OCI-M1 (cell line): Measurements from ENCODE around the gene CRLF1.
"Not testable (repeated sequence)": the region's sequence is repeated elsewhere in the genome, so short reads cannot be mapped to it uniquely, and the experiment has no call there.

Experiments used
- DNase-seq: peaks from one replicate; lab custom pipeline; 2025; lab: John Stamatoyannopoulos, UW

The CRLF1 gene

DNA sequence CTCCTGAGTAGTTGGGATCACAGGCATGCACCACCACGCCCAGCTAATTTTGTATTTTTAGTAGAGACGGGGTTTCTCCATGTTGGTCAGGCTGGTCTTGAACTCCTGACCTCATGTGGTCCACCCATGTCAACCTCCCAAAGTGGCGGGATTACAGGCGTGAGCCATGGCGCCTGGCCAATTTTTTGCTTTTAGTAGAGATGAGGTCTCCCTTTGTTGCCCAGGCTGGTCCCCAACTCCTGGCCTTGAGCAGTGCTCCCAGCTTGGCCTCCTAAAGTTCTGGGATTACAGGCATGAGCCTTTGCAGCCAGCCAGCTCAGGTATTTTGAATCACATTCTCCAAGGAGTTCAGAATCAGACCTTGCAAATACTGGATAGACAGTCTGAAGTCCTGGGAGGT lies 13.9 kb downstream of the CRLF1 start:
- DNase-seq, result not testable (repeated sequence)

DNA sequence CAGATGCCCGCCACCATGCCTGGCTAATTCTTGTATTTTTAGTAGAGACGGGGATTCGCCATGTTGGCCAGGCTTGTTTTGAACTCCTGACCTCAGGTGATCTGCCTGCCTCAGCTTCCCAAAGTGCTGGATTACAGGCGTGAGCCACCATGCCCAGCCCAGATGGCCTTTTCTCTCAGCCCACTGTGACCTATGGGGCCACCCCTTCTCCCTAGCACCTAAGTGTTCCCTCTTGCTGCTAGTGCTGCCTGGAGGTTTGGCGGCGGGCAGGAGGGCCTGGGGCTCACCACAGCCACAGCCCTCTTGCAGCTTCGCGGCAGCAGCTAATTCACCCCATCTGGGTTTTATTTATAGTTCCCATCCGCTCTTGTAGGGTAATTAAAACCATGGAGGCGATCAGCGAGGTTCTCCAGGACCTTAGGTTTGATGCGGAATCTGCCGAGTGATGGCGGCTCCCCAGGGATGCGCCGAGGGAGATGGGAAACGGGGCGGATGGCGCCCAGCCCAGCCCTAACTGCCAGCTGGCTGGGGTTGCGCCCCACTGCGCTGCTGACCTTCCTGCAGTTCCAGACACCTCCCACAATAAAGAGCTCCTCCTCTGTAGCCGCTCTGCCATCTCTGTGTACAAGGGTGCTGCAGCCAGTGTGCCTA lies 14.7 kb downstream of the CRLF1 start:
- no peak for DNase-seq

GRCh38 chr19:18590273-18591272 lies 16.0 kb downstream of the CRLF1 start:
- DNase-seq, result no peak

DNA sequence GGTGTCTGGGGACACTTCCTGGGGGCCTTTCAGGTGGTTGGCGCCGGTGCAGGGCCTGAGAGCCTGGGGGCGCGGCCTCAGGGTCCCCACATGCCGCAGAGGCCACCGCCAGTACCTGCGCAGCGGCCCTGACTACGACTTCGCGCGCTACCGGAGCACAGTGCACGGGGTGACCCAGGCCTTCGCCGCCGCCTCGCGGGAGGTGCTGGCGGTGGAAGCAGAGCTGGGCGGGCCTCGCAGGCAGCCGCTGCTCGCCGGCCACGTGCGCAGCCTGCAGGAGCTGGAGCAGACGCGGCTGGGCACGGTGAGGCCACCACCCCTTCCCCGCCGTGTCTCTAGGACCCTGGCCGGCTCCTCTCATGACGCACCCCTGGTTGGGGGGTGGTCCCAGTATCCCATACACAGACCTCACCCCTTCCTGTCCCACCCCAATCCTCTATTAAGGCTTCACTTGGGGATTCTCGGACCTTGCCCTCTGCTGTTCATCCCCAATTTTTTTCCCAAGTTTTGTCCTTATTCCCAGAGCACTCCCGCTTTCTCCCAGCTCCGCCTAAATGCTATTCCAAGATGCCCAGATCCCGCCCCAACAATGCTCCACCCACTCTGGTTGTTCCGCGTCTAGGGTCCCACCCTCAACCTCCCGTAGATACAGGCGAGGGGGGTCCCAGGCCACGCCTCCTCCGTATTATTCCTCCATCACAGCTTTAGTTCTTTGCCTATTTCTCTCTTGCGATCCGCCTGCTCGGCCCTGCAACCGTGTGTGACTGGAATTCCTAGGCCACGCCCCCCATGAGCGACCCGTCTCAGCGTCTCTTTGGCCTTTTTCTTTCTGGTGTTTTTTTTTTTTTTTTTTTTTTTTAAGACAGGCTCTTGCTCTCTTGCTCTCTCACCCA lies 17.0 kb downstream of the CRLF1 start:
- peak; percentile 76 for DNase-seq

DNA sequence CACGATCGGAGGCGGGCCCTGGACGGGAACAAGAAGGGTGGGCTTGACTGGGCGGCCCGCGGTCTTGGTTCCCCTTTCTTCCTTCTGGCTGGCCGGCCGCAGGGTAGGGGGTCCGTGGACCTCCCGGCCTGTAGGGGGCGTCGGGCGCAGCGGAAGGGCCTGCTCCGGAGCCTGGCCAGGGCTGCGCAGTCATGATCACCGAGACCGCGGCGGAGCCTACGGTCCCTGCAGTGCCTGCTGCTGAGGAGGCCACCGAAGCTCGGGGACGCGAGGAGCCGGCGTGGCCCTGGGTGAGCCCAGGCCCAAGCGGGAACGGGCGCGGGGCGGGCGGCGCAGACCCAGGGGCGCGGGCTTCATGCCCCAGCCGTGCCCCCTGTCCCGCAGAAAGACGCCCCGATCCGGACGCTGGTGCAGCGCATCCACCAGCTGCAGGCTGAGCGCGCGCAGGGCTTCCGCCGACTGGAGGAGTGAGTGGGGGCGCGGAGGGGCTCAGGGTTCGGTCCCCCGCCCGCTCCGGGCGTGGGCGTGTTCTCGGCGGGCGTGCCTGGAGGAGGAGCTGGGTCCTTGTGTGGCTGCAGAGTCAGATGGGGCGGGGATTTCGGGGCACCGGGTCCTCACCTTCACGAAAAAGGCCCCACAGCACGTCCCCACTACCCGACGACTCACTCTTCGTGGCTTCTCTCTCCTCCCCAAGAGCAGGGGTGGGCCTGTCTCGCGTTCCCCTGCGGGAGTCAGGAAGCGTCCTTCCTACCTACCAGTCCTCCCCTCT lies 17.8 kb downstream of the CRLF1 start, which contains the start of gene REX1BD:
TSS of gene REX1BD (plus strand) at position 188 of the 769 bp plus-strand sequence. CDS start at position 192, 4 bp downstream.
- DNase-seq, result peak; percentile 95

- DNase-seq, result no peak
Measured at GRCh38 chr19:18587962-18588610, 18.5 kb downstream of the CRLF1 start.

GRCh38 chr19:18587561-18587960 lies 19.0 kb downstream of the CRLF1 start:
- no peak for DNase-seq

DNA sequence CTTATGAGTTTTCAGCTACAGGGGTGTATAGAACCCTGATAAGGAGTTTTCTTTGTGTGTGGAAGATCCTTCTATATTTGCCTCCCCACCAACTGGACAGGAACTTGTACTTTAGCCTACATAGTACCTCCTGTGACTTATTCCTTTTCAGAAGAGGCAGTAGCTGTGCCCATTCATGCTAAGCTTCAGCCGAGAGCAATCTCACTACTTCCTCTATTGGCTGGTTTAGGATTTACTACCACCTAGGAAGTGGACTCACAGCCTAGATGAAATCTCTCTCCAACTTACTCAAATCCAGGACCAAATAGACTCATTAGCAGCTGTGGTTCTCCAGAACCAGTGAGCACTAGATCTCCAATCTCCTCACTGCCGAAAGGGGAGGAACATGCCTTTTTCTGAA lies 20.3 kb downstream of the CRLF1 start:
- peak; percentile 76 for DNase-seq

GRCh38 chr19:18580311-18580710 lies 26.3 kb downstream of the CRLF1 start:
- no peak for DNase-seq

- DNase-seq, result no peak
Measured at GRCh38 chr19:18577365-18577914, 29.2 kb downstream of the CRLF1 start.

- no peak for DNase-seq
Measured at GRCh38 chr19:18576383-18576782, 30.2 kb downstream of the CRLF1 start.

GRCh38 chr19:18574691-18575291 lies 31.8 kb downstream of the CRLF1 start:
- no peak for DNase-seq

DNA sequence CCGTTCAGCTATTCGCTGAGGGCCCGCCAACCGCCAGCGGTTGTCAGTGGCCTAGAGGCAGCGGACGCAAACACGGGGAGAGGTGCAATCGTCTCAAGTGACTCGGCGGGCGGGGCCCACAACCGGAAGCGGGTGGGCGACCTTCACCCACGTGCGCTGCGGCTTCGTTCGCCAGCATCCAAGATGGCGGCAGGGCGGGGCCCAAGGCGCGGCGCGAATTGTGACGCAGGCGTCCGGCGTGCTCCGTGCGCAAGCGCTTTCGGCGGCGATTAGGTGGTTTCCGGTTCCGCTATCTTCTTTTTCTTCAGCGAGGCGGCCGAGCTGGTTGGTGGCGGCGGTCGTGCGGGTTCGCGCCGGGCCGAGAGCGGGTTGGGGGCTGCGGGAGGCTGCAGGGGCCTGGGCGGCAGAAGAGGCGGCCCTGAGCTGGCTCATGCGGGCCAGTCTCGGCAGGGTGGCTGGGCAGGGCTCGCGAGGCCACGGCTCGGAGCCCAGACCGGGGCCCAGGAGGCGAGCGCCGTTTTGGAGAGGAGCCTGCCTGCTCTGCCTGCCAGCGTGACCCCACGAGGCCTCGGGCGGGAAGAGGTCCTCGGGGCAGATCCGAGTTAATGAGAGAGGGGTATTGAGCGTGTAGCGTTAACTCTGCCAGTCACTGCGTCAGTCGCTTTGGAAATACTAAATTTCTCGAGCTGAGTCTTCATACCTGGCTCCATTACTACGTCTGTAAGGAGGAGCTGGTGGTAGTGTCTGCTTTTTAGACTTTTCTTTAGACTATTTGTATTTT lies 34.8 kb downstream of the CRLF1 start, which contains the start of gene UBA52:
TSS of gene UBA52 (plus strand) at position 294 of the 781 bp plus-strand sequence. CDS start 1,444 bp downstream, outside the sequence.
- peak; percentile 99 for DNase-seq

DNA sequence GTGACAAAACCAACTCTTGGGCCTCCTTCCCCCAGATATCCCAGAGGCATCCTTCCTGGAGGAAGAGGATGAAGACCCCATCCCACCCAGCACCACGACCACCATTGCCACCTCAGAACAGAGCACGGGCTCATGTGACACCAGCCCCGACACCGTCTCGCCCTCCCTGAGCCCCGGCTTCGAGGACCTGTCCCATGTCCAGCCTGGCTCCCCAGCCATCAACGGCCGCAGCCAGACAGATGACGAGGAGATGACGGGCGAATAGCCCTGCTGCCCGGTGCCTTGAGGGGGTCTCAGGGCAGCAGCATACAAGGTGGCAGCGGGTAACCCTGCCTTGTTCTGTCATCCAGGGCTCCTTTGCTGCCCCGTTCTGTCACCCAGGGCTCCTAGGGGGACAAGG lies 38.2 kb downstream of the CRLF1 start:
- no peak for DNase-seq

DNA sequence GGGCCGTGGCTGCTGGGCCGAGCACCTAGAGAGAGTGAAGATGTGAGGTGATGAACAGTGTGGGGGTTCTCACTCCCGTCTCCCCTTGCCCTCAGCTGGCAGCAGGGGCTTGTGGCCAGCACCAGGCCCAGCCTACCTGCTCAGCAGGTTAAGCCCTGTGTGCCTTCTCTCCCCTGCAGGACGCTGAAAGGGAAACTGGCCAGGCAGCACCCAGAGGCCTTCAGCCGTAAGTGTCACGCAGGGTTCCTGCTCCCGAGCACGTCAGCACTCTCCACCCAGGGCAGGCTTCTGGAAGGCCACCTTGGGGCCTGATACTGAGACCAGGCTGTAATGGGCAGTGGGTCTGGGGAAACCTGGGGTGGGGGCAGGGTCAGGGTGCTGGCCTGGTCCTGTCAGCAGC lies 39.6 kb downstream of the CRLF1 start:
- no peak for DNase-seq

DNA sequence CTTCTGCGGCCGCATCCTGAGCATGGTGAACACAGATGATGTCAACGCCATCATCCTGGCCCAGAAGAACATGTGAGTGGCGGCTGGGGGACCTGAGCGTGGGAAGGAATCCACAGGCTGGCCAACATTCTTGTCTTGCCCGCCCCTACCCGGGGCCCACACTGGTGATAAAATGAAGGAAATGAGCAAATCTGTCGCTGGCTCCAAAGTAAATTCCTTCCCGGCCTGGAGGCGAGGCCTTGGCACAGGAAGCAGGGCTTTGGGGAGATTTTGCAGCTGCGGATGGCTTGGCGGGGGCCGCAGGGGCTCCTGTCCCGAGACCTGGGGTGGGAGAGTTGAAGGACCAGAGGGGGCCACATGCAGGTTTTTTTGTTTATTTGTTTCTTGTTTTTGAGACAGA lies 44.5 kb downstream of the CRLF1 start:
- no peak for DNase-seq

DNA sequence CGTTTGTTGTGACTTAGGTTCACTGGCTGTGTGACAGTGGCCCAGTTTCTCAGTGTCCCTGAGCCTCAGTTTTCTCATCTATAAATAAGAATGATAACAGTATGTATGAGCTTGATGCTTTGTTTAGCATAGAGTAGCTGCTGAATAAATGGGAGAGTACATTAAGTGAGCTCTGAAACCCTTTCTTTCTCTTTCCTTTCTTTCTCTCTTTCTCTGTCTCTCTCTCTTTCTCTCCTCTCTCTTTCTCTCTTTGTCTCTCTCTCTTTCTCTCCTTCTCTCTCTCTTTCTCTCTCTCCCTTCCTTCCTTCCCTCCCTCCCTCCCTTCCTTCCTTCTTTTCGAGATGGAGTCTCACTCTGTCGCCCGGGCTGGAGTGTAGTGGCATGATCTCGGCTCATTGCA lies 46.9 kb downstream of the CRLF1 start:
- no peak for DNase-seq

- DNase-seq, result no peak
Measured at GRCh38 chr19:18558604-18559003, 48.0 kb downstream of the CRLF1 start.

GRCh38 chr19:18558202-18558555 lies 48.4 kb downstream of the CRLF1 start:
- peak; percentile 37 for DNase-seq
